Hematopoietic multipotent progenitor cell treated with erythropoietin and hydrocortisone succinate and interleukin-3 and kit ligand, for 6 days (in vitro differentiated cells): Measurements from ENCODE around the gene OR4D1.

Source experiments
- DNase-seq: peaks from one replicate; pipeline ENCODE4 v3.0.0-alpha.2; 2015

Gene OR4D1

DNA sequence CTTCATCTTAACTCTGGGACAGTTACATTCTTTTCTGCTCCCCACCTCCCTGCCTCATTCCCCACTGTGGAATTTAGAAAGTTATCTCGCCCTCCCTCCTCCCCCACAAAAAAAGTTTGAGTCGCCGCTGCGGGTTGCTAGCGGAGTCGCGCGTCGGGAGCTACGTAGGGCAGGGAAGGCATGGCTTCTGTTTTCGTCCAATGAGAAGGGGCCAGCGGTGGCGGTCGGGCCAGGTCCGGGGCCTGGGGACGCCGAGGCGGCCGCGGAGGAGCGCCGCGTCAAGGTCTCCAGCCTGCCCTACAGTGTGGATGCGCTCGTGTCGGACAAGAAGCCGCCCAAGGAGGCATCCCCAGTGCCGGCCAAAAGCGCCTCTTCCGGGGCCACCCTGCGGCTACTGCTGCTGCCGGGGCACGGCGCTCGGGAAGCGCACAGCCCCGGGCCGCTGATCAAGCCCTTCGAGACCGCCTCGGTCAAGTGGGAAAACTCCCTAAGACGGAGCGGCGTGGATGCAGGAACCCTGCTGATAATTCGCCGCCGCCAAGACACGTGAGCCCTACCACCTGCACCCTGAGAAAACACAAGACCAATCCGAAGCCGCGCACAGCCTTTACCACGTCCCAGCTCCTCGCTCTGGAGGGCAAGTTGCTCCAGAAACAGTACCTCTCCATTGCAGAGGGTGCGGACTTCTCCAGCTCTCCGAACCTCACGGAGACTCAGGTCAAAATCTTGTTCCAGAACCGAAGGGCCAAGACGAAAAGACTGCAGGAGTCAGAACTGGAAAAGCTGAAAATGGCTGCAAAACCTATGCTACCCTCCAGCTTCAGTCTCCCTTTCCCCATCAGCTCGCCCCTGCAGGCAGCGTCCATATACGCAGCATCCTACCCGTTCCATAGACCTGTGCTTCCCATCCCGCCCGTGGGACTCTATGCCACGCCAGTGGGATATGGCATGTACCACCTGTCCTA lies 8.9 kb downstream of the OR4D1 start:
- DNase-seq, result peak; percentile 79

DNA sequence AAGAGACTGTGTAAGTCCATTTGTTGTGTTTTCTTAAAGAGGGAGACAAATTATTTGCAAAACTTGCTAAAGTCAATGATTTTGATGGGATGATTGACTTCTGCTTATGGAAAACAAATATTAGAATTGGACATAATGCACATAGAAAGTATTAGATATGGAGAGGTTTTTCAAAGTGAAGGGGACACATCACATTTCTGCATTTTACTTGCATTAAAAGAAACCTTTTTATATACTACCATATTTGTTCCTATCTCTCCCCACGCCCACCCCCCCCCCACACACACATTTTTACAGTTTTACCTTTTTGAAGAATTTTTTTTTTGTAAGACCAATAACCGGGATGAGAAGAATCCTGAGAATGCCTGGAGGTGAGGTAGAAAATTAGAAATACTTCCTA lies 10.0 kb downstream of the OR4D1 start:
- DNase-seq, result no peak

DNA sequence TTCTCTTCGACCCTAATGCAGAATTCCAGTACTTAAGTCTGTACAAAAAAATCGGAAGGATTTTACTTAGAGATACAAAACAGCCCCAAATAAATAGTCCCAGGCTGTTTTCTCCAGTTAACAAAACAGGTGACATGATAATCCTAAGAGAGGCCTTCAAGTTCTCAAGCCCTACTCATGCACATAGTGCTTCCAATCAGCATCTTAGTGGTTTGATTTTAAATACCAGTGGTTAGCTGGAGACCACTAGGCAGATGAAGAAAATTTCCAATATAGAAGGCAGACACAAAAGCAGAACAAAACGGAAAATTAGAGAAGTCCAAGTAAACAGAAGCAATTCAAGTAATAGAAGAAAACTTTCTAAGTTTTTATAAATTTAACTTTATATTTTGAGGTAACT lies 13.4 kb downstream of the OR4D1 start:
- DNase-seq, result no peak

DNA sequence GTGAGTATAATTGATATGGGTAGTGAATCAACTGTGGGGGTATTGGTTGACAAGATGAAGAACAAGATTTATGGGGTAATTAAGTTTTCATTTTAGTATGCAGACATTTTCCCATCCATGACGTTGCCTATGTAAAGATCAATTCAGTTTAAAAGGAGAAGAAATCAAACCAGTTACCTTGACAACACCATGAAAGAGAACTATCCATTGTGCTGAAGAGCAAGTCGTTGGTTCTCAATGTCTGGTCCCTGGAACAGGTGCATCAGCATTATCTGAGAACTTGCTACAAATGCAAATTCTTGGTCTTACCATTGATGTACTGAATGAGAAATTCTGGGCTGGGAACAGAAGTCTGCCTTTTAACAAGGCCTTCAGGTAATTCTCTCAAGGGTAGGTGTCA lies 17.8 kb downstream of the OR4D1 start:
- no peak for DNase-seq

DNA sequence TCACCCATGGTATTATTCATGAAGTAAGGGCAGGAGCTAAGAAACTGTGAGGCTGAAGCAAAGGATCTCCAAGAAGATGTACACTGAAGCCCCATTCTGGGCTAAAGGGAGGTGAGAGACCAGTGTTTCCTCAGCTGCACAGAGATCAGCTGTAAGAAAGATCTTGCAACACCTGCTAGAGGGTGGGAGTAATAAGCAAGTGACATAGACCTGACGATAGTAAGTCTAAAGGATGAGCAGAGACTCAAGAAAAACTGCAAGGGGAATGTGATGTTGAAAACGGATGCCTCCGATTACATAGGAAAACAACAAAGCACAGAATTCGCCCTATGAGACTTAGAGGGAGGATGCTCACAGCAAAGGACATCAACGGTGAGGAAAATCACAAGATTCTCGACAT lies 18.5 kb downstream of the OR4D1 start, which contains the start of gene OR4D2:
Gene OR4D2, plus strand, starts transcription at position 301 of the 400 bp plus-strand sequence. CDS start 2,674 bp downstream, outside the sequence.
- no peak for DNase-seq

DNA sequence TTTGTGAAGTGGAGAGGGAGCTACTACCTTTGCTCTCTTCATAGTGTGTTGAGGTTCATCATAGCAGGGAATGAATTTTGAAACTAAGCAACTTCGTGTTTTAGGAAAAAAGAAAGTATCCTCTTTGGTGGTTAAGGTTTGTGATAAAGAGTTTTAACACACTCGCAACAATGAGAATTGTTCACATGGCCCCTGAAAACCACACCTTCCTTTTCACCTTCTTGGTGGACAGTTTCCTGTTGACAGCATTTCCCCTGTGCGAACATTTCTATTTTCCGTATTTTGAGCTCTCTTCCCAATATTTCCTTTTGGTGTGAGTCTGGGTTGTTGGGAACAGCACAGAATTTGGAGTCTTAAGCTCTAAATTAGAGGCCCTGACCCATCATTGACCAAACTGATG lies 22.4 kb downstream of the OR4D1 start:
- DNase-seq, result no peak

DNA sequence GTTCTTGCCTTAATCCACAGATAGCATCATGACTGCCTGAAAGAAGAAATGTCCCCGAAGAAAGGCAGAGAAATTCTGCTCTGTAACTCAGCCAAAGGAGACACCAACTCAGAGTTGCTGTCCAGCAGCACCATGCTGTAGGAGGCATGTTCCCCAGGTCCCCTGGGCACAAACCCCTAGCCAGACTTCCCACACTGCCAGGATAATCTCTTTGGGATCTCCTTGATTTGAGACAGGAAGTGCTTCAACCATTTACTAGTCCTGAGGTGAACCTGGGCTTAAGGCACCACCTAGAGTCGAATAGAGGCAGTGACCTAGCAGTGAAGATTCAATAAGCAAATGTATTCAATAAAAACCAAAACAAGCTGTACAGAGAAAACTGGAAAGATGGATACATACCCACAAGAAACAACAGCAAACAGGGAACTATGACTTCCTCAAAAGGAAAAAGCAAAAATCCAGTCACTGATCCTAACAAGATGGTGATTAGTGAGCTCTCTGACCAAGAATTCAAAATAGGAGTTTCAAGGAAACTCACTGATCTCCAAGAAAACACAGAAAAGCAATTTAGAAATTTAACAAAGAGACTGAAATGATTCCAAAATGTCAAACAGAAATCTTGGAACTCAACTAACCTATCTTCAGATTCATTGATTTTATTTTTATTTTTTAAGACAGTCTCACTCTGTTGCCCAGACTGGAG lies 24.3 kb downstream of the OR4D1 start:
- peak; percentile 76 for DNase-seq

DNA sequence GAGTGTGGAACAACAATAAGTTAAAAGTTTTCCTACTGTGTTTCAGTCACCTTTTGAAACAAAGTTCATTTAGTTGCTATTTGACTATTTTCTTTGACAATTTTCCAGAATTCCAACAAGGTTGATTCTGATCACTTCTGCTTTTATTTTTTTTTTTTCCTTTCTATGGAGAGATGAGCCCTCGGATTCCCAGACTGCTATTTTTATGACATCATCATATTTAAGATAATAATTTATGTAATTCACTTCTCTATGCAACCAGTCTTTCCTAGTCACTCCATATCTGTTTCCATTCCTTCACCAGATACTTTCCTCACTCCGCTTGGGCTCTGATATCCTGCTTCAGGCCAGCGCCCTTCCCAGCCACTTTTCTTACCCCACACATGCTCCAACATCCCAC lies 26.7 kb downstream of the OR4D1 start:
- no peak for DNase-seq

DNA sequence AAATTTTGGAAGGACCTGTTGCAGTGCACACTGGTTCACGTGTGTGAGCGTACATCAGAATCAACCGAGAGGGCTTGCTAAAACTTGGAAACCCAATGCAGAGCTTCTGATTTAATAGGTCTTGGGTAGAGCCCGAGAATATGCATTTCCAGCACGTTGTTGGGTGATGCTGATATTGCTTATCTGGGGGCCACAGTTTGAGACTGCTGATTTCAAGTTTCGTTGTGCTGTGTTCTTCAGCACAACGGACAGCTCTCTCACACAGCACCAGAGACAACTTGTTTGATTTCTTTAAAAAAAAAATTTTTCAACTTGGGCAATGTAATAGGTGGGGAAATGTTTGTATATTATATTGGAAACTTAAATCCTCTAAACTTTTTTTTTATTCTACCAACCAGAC lies 28.0 kb downstream of the OR4D1 start:
- DNase-seq, result peak; percentile 66

DNA sequence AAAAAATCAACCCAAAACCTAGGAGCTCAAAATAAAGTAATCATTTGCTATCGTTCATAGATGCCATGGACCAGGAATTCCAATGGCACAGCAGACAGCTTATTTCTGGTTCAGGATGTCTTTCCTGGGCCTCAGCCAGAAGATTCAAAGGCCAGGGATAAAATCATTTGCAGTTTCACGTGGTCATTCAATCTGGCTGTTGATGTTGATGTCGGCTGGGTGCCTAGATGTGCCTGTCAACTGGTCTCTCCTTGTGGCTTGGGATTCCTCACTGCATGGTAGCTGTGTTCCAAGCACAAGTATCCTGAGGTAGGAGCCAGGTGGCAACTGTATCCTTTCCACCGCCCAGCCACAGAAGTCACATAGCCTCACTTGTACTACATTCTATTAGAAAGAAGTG lies 33.6 kb downstream of the OR4D1 start:
- DNase-seq, result no peak

DNA sequence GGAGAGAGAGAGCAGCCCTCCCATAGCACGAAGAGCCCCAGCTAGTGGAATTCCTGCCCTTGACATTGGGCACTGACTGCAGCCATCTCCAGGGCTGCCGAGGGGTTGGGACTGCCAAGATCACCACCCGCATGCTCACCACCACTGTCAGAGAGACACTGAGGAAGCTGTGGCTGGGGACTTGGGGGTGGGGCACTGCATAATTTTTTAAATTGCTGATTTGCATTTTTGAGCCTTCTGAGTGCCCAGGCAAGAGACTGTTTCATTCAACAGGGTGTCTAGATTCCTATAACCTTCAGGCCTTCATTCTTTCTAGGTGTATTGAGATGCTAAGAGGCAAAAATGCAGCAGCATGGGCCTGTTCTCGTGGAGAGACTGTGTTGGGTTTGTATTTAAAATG lies 35.3 kb downstream of the OR4D1 start:
- no peak for DNase-seq

DNA sequence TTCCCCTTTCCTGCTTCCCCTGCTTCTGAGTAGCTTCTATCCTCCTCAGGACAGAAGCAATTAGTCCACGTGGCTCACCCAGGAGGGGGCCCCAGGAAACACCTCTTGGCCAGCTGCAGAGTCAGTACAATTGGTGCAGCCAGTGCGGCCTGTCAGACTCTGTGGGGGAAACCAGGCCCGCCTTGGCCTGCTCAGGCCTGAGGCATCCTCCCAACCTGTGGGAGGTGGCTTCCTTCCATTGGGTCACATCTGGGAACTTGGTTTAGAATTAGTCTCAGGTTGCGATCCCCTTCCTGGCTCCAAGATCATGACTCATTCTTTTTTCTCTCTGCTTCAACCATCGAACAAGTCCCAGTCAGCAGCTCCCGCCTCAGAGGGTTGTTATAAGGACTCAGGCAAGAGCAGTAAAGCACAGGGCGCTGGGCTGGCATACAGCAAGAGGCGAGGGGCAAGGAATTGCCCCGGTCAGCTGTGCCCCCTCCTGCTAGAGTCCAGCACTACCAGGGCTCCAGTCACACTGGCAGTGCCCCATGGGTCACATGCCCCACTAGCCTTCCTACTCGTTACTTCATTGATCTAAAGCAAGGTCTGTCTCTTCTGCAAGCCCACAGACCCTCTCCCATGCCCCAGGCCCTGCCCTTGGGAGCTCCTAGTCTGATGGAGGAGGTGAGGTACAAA lies 36.3 kb downstream of the OR4D1 start:
- DNase-seq, result peak; percentile 52

DNA sequence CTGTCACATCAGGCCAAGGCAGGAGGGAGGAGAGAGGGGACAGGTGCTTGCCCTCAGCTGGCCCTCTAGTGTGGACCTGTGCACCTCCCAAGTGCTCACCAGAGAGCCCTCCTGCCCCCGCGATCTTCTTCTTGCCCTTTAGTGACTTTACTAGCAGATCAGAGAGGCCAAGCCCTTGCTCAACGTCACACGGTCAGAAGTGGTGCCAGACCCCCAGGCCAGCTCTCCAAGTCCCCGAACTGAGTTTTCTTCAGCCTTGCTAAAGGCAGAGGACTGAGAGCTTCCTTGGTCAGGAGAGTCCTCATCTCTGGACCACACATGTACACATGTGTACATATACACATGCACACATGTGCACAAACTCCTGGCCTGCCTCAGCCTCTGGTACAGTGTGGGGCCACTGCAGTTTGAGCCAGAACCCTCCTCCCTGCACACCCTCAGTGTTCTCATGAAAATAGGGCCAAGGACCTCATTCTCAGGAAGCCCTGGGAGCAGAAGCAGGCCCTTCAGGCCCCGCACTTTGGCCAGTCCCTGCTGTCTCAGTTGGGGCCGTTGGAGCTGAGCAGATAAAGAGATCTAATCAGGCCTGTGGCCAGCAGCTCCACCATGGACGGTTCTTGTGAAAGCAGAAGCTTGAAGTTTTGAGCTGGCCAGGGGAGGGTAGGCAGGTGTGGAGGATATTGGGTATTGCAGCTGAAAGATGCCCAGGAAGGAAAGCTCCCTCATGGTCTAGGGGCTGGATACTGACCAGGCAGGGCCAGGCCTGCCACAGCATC lies 37.0 kb downstream of the OR4D1 start:
- DNase-seq, result peak; percentile 77

DNA sequence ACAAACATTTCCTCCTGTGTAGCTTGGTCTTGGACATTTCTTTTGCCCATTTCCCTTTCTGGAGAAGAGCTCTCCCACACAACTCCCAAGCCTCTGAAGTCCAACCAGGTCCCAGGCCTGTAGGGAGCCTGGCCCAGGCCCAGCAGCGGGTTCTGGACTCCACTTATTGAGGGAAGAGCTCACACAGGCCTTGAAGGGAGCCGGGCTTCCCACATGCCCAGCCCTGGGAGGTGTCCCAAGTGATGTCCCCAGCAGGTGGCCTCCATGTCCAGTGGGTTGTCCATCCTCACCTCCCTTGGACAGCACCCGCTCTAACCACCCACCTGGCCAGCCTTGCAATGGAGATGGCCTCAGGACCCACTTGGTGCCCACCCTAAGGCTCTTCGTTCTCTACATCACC lies 38.4 kb downstream of the OR4D1 start:
- no peak for DNase-seq

DNA sequence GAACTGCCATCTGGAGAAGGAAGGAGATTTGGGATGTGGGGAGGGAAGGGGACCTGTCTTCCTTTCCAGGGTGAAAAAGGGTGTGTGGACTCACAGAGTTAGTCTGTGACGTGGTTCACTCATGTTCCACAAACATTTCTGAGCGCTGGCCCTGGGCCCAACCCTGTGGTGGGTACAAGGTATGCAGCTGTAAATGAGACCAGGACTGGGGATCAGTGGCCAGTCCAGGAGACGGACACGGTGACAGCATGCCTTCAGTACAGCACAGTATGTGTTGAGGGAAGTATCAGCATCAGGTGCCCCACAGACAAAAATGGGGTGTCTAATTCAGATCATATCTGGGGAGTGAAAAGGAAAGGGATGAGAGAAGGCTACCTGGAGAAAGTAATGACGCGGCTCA lies 38.9 kb downstream of the OR4D1 start:
- no peak for DNase-seq

DNA sequence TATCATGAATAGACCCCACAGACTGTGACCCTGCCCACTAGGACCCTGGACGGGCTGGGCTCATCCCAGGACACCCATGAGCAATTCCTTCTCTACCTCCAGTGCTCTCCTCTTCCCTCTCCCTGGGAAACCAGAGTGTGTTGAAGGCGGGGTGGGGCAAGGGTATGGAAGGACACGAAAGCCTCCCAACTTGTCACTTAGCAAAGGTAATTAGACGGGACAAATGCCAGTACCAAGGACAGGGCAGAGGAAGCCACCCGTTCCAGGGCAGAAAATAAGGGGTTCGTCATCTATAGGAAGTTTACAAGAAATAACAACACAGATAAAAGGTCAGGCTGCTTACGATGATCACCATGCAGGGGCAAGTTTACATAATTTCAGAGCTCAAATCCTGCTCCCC lies 39.5 kb downstream of the OR4D1 start:
- DNase-seq, result no peak

DNA sequence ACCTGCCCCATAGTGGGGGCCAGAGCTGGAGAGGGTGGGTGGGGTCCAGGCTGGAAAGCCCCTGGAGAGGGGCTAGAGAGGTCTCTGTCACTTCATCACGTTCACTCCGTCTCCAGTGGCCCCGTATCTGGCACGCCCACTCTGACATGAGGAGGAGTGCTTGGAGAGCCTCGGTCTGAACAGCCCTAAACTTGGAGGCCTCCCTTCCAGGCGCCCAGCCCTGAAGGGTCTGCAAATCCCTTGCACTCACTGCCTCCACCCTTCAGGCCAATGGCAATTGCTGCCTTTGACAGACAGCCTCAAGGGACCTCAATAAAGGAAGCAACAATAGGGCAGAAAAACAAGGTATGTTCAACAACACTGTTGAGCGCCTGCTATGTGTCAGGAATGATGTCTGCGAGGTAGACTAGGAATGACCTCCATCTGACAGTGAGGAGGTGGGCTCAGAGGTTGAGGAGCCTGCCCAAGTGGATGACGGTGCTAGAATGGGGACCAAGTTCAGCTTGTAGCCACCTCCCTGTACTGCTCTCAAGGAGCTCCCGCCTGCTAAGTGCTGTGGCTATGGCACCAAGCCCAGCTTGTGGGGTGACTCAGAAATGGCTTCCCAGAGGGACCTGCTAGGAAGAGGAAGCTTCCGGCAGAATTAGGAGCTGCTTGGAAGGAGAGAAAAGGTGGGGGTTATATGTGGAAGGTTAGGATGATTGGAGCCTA lies 41.4 kb downstream of the OR4D1 start:
- peak; percentile 77 for DNase-seq

DNA sequence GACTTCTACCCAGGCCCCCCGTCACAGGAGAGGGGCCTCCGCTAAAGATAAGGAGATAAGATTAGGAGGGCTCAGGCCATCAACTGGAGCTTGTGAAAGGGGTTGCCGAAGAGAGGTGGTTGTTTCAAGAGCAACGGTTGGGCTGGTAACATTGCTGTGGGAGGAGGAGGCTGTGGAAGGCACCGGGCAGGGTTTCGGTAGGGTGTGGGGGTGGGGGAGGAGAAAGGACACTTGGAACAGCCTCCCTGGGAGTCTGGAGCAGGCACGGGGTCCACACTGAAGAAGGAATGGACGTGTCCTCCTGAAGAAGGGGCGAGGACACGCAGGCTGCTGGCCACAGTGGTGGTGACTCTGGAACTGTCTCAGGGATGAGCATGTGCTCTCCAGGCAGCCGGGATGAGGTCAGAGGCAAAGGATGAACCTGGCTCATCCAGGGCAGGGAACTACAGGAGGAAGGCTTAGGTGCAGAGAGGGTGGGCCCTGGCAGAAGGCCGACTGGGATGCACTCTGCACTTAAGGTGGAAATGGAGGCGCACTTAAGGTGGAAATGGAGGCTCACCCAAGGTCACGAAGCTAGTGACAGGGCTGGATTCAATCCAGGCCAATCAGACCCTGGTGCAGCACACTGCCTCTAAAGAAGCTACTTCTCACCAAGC lies 43.2 kb downstream of the OR4D1 start:
- peak; percentile 62 for DNase-seq

DNA sequence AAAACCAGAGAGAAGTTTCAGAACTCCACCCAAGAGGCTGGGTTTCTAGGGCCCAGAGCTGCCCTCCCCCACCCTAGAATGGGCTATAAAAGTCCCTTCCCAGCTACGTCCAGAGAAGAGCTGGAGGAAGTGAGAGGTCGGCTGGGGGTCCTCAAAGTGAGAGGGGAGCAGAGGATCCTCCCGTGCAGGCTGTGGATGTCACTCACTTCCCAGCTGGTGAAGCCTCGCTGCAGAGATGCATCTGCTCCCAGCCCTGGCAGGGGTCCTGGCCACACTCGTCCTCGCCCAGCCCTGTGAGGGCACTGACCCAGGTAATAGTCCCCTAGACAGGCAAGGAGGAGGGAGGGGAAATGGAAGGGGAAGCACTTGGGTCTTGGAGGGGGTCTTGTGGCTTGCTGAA lies 44.4 kb downstream of the OR4D1 start, which contains the start of gene EPX:
Gene EPX, plus strand, starts transcription at position 115 of the 400 bp plus-strand sequence. Its CDS starts 121 bp downstream, at position 236.
- DNase-seq, result no peak

DNA sequence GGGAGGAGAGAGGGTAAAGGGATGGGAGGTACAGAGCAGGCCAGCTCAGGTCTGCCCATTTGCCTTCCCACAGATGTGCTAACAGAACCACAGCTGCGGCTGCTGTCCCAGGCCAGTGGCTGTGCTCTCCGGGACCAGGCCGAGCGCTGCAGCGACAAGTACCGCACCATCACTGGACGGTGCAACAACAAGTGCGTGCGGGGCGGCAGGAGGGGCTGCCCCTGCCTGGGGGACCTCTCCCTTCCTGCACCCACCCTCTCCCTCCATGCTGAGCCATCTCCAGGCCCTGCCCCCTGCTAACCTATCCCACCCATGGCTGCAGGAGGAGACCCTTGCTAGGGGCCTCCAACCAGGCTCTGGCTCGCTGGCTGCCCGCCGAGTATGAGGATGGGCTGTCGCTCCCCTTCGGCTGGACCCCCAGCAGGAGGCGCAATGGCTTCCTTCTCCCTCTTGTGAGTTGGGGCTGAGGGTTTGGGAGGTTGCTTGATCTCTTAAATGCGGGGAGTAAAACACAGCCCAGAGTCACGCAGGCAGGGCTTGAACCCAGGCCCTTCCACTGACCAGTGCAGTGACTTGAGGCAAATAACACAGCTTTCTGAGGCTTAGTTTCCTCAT lies 45.6 kb downstream of the OR4D1 start:
- DNase-seq, result no peak
